Measurements from ENCODE around the gene ABHD14A.

The ABHD14A gene

DNA sequence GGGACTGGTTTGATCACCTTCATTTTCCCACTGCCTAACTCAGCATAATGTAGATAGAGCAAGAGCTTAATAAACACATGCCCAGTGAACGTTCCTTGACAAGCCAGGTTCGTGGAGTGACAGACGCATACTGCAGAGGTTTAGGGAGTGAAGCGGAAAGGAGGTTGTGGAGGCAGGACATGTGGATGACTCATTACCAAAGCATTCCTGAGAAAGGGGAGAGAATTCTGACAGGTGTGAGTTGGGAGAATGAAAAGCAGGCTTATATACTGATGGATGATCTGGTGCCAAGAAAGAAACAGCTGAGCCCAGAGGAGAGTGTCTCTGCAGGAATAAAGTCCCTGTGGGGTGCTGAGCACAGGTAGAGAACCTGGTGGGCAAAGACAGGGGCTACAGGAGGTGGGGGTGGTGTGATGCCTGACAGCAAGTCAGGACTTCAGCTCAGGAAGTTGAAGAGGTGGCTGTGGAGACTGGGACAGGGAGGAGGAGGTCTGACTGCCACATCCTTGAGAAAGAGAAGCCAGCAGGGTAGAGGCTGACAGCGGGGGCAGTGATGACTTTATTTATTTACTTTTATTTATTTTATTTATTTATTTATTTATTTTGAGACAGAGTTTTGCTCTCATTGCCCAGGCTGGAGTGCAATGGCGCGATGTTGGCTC lies 23.2 kb downstream of the ABHD14A start:
- TF ChIP-seq, protein P1, sequence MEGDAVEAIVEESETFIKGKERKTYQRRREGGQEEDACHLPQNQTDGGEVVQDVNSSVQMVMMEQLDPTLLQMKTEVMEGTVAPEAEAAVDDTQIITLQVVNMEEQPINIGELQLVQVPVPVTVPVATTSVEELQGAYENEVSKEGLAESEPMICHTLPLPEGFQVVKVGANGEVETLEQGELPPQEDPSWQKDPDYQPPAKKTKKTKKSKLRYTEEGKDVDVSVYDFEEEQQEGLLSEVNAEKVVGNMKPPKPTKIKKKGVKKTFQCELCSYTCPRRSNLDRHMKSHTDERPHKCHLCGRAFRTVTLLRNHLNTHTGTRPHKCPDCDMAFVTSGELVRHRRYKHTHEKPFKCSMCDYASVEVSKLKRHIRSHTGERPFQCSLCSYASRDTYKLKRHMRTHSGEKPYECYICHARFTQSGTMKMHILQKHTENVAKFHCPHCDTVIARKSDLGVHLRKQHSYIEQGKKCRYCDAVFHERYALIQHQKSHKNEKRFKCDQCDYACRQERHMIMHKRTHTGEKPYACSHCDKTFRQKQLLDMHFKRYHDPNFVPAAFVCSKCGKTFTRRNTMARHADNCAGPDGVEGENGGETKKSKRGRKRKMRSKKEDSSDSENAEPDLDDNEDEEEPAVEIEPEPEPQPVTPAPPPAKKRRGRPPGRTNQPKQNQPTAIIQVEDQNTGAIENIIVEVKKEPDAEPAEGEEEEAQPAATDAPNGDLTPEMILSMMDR (conservative IDR thresholded peaks at IDR 0.05): no peak
- H3K27ac ChIP-seq: 0 out of 2 replicates have a peak overlapping the region, but pooled peaks have one; percentile 10

DNA sequence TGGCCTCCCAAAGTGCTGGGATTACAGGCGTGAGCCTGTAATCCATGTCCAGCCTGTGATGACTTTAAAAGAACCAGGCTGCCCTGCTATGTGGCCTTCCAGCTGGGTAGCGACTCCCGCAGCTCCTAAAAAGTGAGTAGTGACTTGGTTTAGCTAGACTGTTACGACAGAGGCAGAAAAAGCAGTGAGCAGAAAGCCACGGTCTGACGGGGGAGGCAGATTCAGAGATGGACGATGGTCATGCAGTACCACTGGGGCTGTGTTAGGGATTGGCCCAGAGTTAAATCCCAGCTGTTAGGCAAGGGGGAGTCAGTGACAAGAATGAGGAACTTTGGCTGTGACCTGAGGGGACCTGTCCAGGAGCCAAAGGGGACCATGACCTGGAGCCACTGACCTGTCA lies 23.9 kb downstream of the ABHD14A start:
- TF ChIP-seq, protein P1 (conservative IDR thresholded peaks at IDR 0.05): no peak
- H3K27ac ChIP-seq: no peak overlapping the region

DNA sequence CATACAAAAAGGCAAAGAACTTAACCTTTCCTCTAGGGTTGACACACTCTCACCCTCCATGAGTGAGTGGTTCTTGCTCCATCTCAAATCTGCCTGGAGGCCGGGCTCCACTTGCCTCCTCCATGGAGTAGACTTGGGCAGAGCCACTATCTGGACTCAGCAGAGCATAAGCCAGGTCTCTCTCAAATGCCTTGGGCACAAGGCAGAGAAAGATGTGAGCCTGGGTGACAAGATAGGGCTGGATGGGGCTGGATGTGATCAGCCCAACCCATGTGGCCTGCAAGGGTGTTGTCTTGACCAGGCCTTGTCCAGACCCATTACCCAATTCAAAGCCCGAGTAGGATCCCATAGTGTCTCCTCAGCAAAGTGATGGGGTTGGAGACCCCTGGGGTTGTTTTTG lies 25.0 kb downstream of the ABHD14A start:
- TF ChIP-seq, protein P1 (conservative IDR thresholded peaks at IDR 0.05): no peak
- no peak overlapping the region for H3K27ac ChIP-seq

DNA sequence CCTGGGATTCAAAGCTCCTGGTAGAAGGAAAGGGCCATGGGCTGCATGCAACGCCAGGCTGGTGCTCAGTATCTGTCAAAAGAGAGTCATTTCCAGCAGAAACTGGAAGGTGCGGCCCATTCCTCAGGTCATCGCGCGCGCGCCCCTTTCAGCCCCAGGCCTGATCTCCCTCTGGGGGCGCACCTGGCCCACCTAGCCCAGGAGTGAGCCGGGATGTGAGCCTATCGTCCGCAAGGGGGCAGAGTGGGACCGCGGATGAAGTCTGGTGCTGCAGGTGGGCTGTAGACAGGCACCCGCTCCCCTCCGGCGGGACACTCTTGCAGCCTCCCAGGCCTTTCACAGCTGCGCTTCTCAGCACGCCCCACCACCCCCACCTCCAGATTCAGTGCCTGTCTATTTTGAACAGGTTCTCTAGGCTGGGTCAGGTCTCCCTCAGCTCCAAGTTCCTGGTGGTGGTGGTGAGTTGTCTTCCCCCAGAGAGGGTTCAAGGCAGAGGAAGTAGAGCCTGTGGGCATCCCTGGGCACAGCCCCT lies 26.6 kb downstream of the ABHD14A start:
- TF ChIP-seq, protein P1 (conservative IDR thresholded peaks at IDR 0.05): peak; percentile 95
- H3K27ac ChIP-seq: peak overlapping the region; percentile 11; the same call in 1 of the 2 replicates

DNA sequence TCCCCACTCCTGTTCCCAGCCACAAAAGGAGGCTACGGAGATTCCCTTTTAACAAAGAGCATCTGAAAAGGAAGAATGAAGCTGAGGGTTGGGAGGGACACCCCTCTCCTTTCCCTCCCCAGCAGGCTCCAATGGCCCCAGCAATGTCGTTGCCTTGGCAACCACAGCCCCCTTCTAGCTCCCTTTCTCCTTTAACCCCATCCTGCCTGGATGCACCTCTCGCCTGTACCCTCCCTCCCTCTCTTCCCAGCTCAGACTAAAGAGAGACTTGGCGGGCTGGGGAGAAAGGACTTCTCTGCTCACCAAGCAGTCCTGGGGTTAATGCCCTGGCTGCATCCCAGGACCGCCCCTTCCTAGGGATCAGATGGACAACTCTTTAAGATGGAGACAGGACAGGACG lies 27.9 kb downstream of the ABHD14A start:
- TF ChIP-seq, protein P1 (conservative IDR thresholded peaks at IDR 0.05): no peak
- H3K27ac ChIP-seq: no peak overlapping the region

DNA sequence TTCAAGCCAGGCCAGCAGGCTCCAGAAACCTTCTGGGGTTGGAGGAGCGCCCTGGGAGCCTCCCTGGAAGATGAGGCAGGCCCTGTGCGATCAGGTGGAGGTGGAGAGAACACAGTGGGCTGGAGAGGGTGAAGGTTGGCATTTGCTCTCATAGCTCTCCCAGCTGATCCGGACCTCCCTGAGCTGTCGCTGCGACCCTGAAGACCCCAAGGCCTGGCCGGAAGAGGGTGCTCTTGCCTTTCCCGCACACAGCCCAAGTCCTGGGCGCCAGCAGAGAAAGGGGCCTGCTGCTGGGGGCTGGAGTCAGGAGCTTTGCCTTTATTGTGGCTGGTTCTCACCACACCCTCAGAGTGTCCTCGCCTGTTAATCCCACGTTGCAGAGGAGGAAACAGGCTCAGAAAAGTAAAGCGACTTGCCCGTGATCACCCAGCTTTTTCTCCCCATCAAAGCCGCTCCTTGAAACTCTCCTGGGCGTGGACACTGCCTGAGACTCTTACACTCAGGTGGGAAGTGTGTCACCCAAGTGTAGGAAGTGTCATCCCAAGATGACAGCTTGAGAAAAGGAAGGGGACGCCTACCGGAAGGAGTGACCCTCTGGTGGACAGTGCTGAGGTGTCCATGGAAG lies 29.4 kb downstream of the ABHD14A start:
- TF ChIP-seq, protein P1 (conservative IDR thresholded peaks at IDR 0.05): no peak
- H3K27ac ChIP-seq: no peak overlapping the region

DNA sequence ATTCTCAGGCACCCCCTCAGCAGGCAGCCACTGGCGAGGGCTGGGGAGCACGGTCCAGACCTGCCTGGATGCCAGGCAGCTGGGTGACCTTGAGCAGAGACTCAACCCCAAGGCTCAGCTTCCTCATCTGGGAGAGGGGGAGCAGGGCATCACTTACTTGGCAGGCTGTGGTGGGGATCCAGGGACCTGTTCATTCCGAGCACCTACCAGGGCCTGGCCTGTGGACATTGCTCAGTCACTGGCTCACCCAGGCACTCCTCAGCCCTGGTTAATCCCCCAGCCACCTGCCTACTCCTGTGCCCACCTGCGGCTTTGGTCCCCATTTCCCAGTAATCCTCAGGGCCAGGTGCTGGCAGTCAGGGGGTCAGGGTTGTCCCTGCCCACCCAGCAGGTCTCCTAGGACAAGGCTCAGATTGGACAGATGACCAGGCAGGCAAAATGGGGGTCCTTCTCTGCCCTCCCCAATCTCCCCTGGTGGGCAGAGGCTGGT lies 30.1 kb downstream of the ABHD14A start:
- TF ChIP-seq, protein P1 (conservative IDR thresholded peaks at IDR 0.05): no peak
- H3K27ac ChIP-seq: peak overlapping the region; percentile 75
